Stimulated activated CD4-positive, alpha-beta T cell treated with anti-CD3 and anti-CD28 coated beads, TNF-alpha, amount 100 ng/mL, for 48 hours (primary cell): ENCODE measurements around the gene CAVIN2.

Experiments
- DNase-seq, 3 donors: peaks; one replicate each; pipeline ENCODE4 v3.0.0-alpha.2; 2020; ENCODE audit warnings: low read depth in 3 of 3

The CAVIN2 gene

GRCh38 chr2:191846515-191847476 is at the start of gene CAVIN2:
Gene CAVIN2 (minus strand): TSS chr2:191847088. CDS start chr2:191846925, 163 bp downstream.
- no peak for DNase-seq

- no peak for DNase-seq
These were observed 48.9 kb upstream of the CAVIN2 start for GRCh38 chr2:191895743-191896142.

GRCh38 chr2:191895195-191895594 is 48.3 kb upstream of the CAVIN2 start:
- no peak for DNase-seq

GRCh38 chr2:191894681-191895147 is 47.8 kb upstream of the CAVIN2 start:
- no peak for DNase-seq

- no peak for DNase-seq
These were observed 45.5 kb upstream of the CAVIN2 start for GRCh38 chr2:191892391-191892790.

GRCh38 chr2:191891656-191892055 is 44.8 kb upstream of the CAVIN2 start:
- DNase-seq, result no peak

GRCh38 chr2:191889931-191890330 is 43.0 kb upstream of the CAVIN2 start:
- no peak for DNase-seq

GRCh38 chr2:191888400-191889166 is 41.7 kb upstream of the CAVIN2 start:
- no peak for DNase-seq

- no peak for DNase-seq
These were observed 38.8 kb upstream of the CAVIN2 start for GRCh38 chr2:191885650-191886049.

GRCh38 chr2:191885098-191885497 is 38.2 kb upstream of the CAVIN2 start:
- no peak for DNase-seq

GRCh38 chr2:191881982-191882816 is 35.3 kb upstream of the CAVIN2 start:
- DNase-seq, result no peak

- DNase-seq, result no peak
These were observed 31.8 kb upstream of the CAVIN2 start for GRCh38 chr2:191878548-191879279.

- DNase-seq, result no peak
These were observed 31.0 kb upstream of the CAVIN2 start for GRCh38 chr2:191877875-191878274.

- no peak for DNase-seq
These were observed 29.0 kb upstream of the CAVIN2 start for GRCh38 chr2:191875859-191876258.

- DNase-seq, result no peak
These were observed 23.9 kb upstream of the CAVIN2 start for GRCh38 chr2:191870744-191871143.

- no peak for DNase-seq
These were observed 22.9 kb upstream of the CAVIN2 start for GRCh38 chr2:191869781-191870180.

GRCh38 chr2:191869178-191869577 is 22.3 kb upstream of the CAVIN2 start:
- no peak for DNase-seq

- no peak for DNase-seq
These were observed 20.6 kb upstream of the CAVIN2 start for GRCh38 chr2:191867507-191867847.

- DNase-seq, result no peak
These were observed 20.0 kb upstream of the CAVIN2 start for GRCh38 chr2:191866675-191867506.

GRCh38 chr2:191866195-191866594 is 19.3 kb upstream of the CAVIN2 start:
- DNase-seq, result no peak
